Muscle of back (tissue), 11 donors: Measurements from ENCODE around the gene MPV17L. TPM values are rescaled to one million over a fixed set of nuclear protein-coding genes. Genes with fewer than 3 reads are reported as not detected.
"Not testable (repeated sequence)": the region's sequence is repeated elsewhere in the genome, so short reads cannot be mapped to it uniquely, and the experiment has no call there.

Experiments used
- DNase-seq, 3 donors: peaks; one replicate each; pipeline versions ENCODE4 v3.0.0 to v3.0.0-alpha.2; 2013
- polyA plus RNA-seq, 10 donors: library from polyadenylated mRNA; unstranded; fragments of 120-200 nt; gene quantifications; one replicate each; pipeline ENCODE4 v1.2.1, GENCODE V29; 2013; ENCODE audit not compliant: insufficient read length in 10 of 10

The MPV17L gene
- polyA plus RNA-seq, 10 donors, result 1.5 to 4.8 (median 2.8) TPM

- DNase-seq, result not testable (repeated sequence)
Measured at GRCh38 chr16:15407756-15408155, 12.2 kb downstream of the MPV17L start.

GRCh38 chr16:15409476-15409875 is 13.9 kb downstream of the MPV17L start:
- not testable (repeated sequence) for DNase-seq

- DNase-seq, result no peak
Measured at GRCh38 chr16:15415511-15415985, 20.0 kb downstream of the MPV17L start.

GRCh38 chr16:15417197-15417596 is 21.6 kb downstream of the MPV17L start:
- DNase-seq, result no peak

- no peak for DNase-seq
Measured at GRCh38 chr16:15418206-15418605, 22.7 kb downstream of the MPV17L start.

GRCh38 chr16:15421696-15422095 is 26.1 kb downstream of the MPV17L start:
- DNase-seq, result not testable (repeated sequence)

GRCh38 chr16:15422222-15422621 is 26.7 kb downstream of the MPV17L start:
- no peak for DNase-seq

GRCh38 chr16:15425861-15426260 is 30.3 kb downstream of the MPV17L start:
- no peak for DNase-seq

- DNase-seq, result no peak
Measured at GRCh38 chr16:15426796-15427195, 31.2 kb downstream of the MPV17L start.

GRCh38 chr16:15427648-15428239 is 32.2 kb downstream of the MPV17L start:
- peak; percentile 77 to 86 (median 81) for DNase-seq

GRCh38 chr16:15430884-15431283 is 35.3 kb downstream of the MPV17L start:
- DNase-seq, result not testable (repeated sequence)

GRCh38 chr16:15434079-15434424 is 38.5 kb downstream of the MPV17L start:
- no peak for DNase-seq

- DNase-seq, result peak; percentile 58 to 86 (median 67)
Measured at GRCh38 chr16:15434425-15435215, 39.1 kb downstream of the MPV17L start, which contains the start of gene BMERB1. TSS of gene BMERB1 (plus strand) at chr16:15434588. CDS start at chr16:15434654, 66 bp downstream.

- no peak for DNase-seq
Measured at GRCh38 chr16:15435216-15435864, 39.8 kb downstream of the MPV17L start.

GRCh38 chr16:15439102-15439501 is 43.5 kb downstream of the MPV17L start:
- no peak for DNase-seq

- no peak for DNase-seq
Measured at GRCh38 chr16:15439521-15439920, 44.0 kb downstream of the MPV17L start.

- DNase-seq, result peak in 1 of 3 donors; percentile 28
Measured at GRCh38 chr16:15440852-15441251, 45.3 kb downstream of the MPV17L start.

- DNase-seq, result not testable (repeated sequence)
Measured at GRCh38 chr16:15442140-15442539, 46.6 kb downstream of the MPV17L start.

- DNase-seq, result no peak
Measured at GRCh38 chr16:15443753-15444152, 48.2 kb downstream of the MPV17L start.

GRCh38 chr16:15444264-15444663 is 48.7 kb downstream of the MPV17L start:
- DNase-seq, result no peak

GRCh38 chr16:15445450-15445849 is 49.9 kb downstream of the MPV17L start:
- no peak for DNase-seq

- no peak for DNase-seq
Measured at GRCh38 chr16:15446901-15447300, 51.3 kb downstream of the MPV17L start.

GRCh38 chr16:15450624-15451023 is 55.1 kb downstream of the MPV17L start:
- DNase-seq, result peak in 1 of 3 donors; percentile 30
